ENCODE measurements around the gene COL23A1.

COL23A1 gene

GRCh38 chr5:178514851-178515418 lies 75.3 kb downstream of the COL23A1 start:
- DNase-seq (no peak), ATAC-seq (replicated peaks) (no peak)
- Mint-ChIP-seq H3K36me3 (ENCODE audit: insufficient read depth) (no peaks in the 10 kb centered on the region), H3K27ac (no peak overlapping the region), H3K4me3 (no peak overlapping the region), H3K27me3 (peaks cover 33 to 62% of the 10 kb centered on the region in 2 donors), H3K9me3 (no peaks in the 10 kb centered on the region), H3K4me1 (ENCODE audit: low read depth in 2 of 2) (no peaks in the 10 kb centered on the region)

GRCh38 chr5:178511172-178511571 lies 79.0 kb downstream of the COL23A1 start:
- no peak for ATAC-seq (replicated peaks)

GRCh38 chr5:178509491-178510057 lies 80.6 kb downstream of the COL23A1 start:
- no peak for ATAC-seq (replicated peaks)
- Mint-ChIP-seq H3K4me1 (ENCODE audit: low read depth in 2 of 2) (no peaks in the 10 kb centered on the region), H3K27me3 (peaks cover 9 to 38% of the 10 kb centered on the region in 2 donors), H3K9me3 (no peaks in the 10 kb centered on the region), H3K36me3 (ENCODE audit: insufficient read depth) (no peaks in the 10 kb centered on the region), H3K27ac (no peak overlapping the region), H3K4me3 (no peak overlapping the region)
- DNase-seq, result no peak

More at GRCh38 chr5:178511172-178511571, 79.0 kb downstream of the COL23A1 start:
- Mint-ChIP-seq H3K9me3 (no peaks in the 10 kb centered on the region), H3K4me1 (ENCODE audit: low read depth in 2 of 2) (no peaks in the 10 kb centered on the region), H3K27ac (no peak overlapping the region), H3K27me3 (peaks cover 20 to 53% of the 10 kb centered on the region in 2 donors), H3K36me3 (ENCODE audit: insufficient read depth) (no peaks in the 10 kb centered on the region), H3K4me3 (no peak overlapping the region)
- no peak for DNase-seq

GRCh38 chr5:178507151-178507932 lies 82.9 kb downstream of the COL23A1 start:
- H3K27ac Mint-ChIP-seq, result no peak overlapping the region
- DNase-seq (no peak), ATAC-seq (replicated peaks) (no peak)
- H3K4me1 Mint-ChIP-seq (ENCODE audit: low read depth in 2 of 2), result no peaks in the 10 kb centered on the region
- H3K4me3 Mint-ChIP-seq, result no peak overlapping the region
- no peaks in the 10 kb centered on the region for H3K9me3 Mint-ChIP-seq
- H3K36me3 Mint-ChIP-seq (ENCODE audit: insufficient read depth), result no peaks in the 10 kb centered on the region
- H3K27me3 Mint-ChIP-seq, result peaks cover 0 to 17% of the 10 kb centered on the region in 2 donors

GRCh38 chr5:178505639-178506407 lies 84.4 kb downstream of the COL23A1 start:
- H3K36me3 Mint-ChIP-seq (ENCODE audit: insufficient read depth), result no peaks in the 10 kb centered on the region
- H3K27ac Mint-ChIP-seq, result no peak overlapping the region
- no peaks in the 10 kb centered on the region for H3K9me3 Mint-ChIP-seq
- DNase-seq (no peak), ATAC-seq (replicated peaks) (no peak)
- H3K4me1 Mint-ChIP-seq (ENCODE audit: low read depth in 2 of 2), result no peaks in the 10 kb centered on the region
- peaks cover 0 to 8% of the 10 kb centered on the region in 2 donors for H3K27me3 Mint-ChIP-seq
- H3K4me3 Mint-ChIP-seq, result no peak overlapping the region

GRCh38 chr5:178504340-178504960 lies 85.7 kb downstream of the COL23A1 start:
- DNase-seq (no peak), ATAC-seq (replicated peaks) (no peak)
- no peaks in the 10 kb centered on the region for H3K9me3 Mint-ChIP-seq
- H3K4me3 Mint-ChIP-seq, result no peak overlapping the region
- no peak overlapping the region for H3K27ac Mint-ChIP-seq
- H3K36me3 Mint-ChIP-seq (ENCODE audit: insufficient read depth), result no peaks in the 10 kb centered on the region
- peaks cover 0 to 2% of the 10 kb centered on the region in 2 donors for H3K27me3 Mint-ChIP-seq
- no peaks in the 10 kb centered on the region for H3K4me1 Mint-ChIP-seq (ENCODE audit: low read depth in 2 of 2)

- DNase-seq, result no peak
- H3K4me1 Mint-ChIP-seq (ENCODE audit: low read depth in 2 of 2), result no peaks in the 10 kb centered on the region
- no peaks in the 10 kb centered on the region for H3K9me3 Mint-ChIP-seq
- no peak for ATAC-seq (replicated peaks)
- H3K4me3 Mint-ChIP-seq, result no peak overlapping the region
- peaks cover 0 to under 1% of the 10 kb centered on the region in 2 donors for H3K27me3 Mint-ChIP-seq
- no peaks in the 10 kb centered on the region for H3K36me3 Mint-ChIP-seq (ENCODE audit: insufficient read depth)
- no peak overlapping the region for H3K27ac Mint-ChIP-seq
Observed at GRCh38 chr5:178502401-178503100, 87.6 kb downstream of the COL23A1 start.

- H3K4me3 Mint-ChIP-seq, result no peak overlapping the region
- ATAC-seq (replicated peaks), result no peak
- H3K36me3 Mint-ChIP-seq (ENCODE audit: insufficient read depth), result no peaks in the 10 kb centered on the region
- H3K27me3 Mint-ChIP-seq, result peaks cover 15 to 17% of the 10 kb centered on the region in 2 donors
- no peak overlapping the region for H3K27ac Mint-ChIP-seq
- DNase-seq, result no peak
- no peaks in the 10 kb centered on the region for H3K4me1 Mint-ChIP-seq (ENCODE audit: low read depth in 2 of 2)
- no peaks in the 10 kb centered on the region for H3K9me3 Mint-ChIP-seq
Observed at GRCh38 chr5:178499352-178499751, 90.8 kb downstream of the COL23A1 start.

- H3K4me3 Mint-ChIP-seq, result no peak overlapping the region
- DNase-seq, result no peak
- H3K27me3 Mint-ChIP-seq, result peaks cover 25 to 26% of the 10 kb centered on the region in 2 donors
- H3K27ac Mint-ChIP-seq, result no peak overlapping the region
- no peaks in the 10 kb centered on the region for H3K4me1 Mint-ChIP-seq (ENCODE audit: low read depth in 2 of 2)
- ATAC-seq (replicated peaks), result no peak
- H3K36me3 Mint-ChIP-seq (ENCODE audit: insufficient read depth), result no peaks in the 10 kb centered on the region
- H3K9me3 Mint-ChIP-seq, result no peaks in the 10 kb centered on the region
Observed at GRCh38 chr5:178496642-178497041, 93.6 kb downstream of the COL23A1 start.

GRCh38 chr5:178496214-178496613 lies 94.0 kb downstream of the COL23A1 start:
- H3K27ac Mint-ChIP-seq, result no peak overlapping the region
- peaks cover 26 to 27% of the 10 kb centered on the region in 2 donors for H3K27me3 Mint-ChIP-seq
- no peaks in the 10 kb centered on the region for H3K4me1 Mint-ChIP-seq (ENCODE audit: low read depth in 2 of 2)
- no peak for ATAC-seq (replicated peaks)
- DNase-seq, result no peak
- H3K4me3 Mint-ChIP-seq, result no peak overlapping the region
- no peaks in the 10 kb centered on the region for H3K9me3 Mint-ChIP-seq
- no peaks in the 10 kb centered on the region for H3K36me3 Mint-ChIP-seq (ENCODE audit: insufficient read depth)

- no peak for ATAC-seq (replicated peaks)
- Mint-ChIP-seq H3K4me3 (no peak overlapping the region), H3K4me1 (ENCODE audit: low read depth in 2 of 2) (no peaks in the 10 kb centered on the region), H3K27me3 (peaks cover 26 to 31% of the 10 kb centered on the region in 2 donors), H3K36me3 (ENCODE audit: insufficient read depth) (no peaks in the 10 kb centered on the region), H3K9me3 (no peaks in the 10 kb centered on the region), H3K27ac (no peak overlapping the region)
- no peak for DNase-seq
Observed at GRCh38 chr5:178495706-178496105, 94.5 kb downstream of the COL23A1 start.

- H3K27me3 Mint-ChIP-seq, result peaks cover 32 to 52% of the 10 kb centered on the region in 2 donors
- no peak overlapping the region for H3K27ac Mint-ChIP-seq
- no peaks in the 10 kb centered on the region for H3K36me3 Mint-ChIP-seq (ENCODE audit: insufficient read depth)
Observed at GRCh38 chr5:178492278-178492677, 97.9 kb downstream of the COL23A1 start.

More at GRCh38 chr5:178492278-178492677, 97.9 kb downstream of the COL23A1 start:
- no peak overlapping the region for H3K4me3 Mint-ChIP-seq
- no peak for ATAC-seq (replicated peaks)
- H3K9me3 Mint-ChIP-seq, result no peaks in the 10 kb centered on the region
- H3K4me1 Mint-ChIP-seq (ENCODE audit: low read depth in 2 of 2), result no peaks in the 10 kb centered on the region
- DNase-seq, result no peak

Data from effector memory CD8-positive, alpha-beta T cell (primary cell).